DMS153 treated with DMSO at 0.1 percent for 48 hours (cell line): ENCODE data around the gene DDX42.

Source experiments
- DNase-seq: peaks from one replicate; lab custom pipeline; 2025; ENCODE audit not compliant: unreplicated experiment; lab: John Stamatoyannopoulos, UW

Gene DDX42

DNA sequence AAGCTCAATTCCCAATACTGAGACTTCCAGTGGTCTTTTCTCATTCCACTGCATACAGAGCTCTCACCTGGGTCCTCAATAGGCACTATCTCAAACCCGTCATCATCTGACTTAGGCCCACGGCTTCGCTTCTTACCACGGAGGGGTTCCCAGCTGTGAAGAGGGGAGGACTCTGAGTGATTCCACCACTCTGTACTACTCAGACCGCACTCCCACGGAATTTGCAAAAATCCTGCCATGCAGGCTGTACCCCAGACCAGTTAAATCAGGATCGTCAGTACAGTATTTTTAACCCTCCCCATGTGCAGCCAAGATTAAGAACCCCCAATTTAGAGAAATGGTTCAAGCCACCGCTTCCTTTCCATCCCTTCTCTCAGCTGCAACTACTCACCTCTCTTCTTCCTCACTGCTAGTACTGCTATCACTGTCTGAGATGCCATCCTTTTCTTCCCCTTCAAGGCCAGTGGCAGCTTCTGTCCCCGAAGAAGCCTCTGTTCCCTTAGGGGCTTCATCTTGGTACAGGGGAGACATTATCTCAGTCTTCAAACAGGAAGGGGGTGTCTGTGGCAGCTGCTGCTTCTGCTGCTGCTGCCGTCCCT, 47.1 kb downstream of the DDX42 start:
- no peak for DNase-seq

DNA sequence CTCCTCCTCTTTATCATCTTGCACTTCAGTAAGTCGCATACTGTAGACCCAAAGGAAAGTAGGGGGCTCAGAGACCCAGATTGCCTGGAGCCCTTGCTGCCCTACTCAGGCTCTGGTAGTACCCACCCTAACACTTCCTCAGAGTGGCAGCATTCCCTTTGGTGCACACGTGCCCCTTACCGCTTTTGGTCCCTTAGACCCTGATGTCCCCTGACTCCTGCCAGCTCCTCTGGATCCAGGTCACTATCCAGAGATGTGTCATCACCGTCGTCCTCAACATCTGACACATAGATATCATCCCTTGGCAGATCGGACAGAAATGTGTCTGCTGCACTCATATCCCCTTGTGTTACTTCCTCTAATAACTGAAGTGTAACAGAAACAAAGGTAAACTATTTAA, 47.8 kb downstream of the DDX42 start:
- no peak for DNase-seq

DNA sequence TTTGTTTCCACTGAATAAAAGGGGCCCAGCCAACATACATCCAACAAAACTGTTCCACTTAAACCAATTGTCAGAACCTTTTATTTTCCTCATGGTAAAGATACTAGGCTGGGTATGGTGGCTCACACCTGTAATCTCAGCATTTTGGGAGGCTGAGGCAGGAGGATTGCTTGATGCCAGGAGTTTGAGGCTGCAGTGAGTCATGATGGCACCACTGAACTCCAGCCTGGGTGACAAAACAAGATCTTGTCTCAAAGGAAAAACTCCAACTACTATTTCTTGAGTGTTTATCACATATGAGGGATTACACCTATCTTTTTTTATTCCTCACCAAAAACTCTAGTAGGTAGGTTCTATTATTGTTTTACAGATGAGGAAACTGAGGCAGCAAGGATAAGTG, 48.6 kb downstream of the DDX42 start:
- no peak for DNase-seq

DNA sequence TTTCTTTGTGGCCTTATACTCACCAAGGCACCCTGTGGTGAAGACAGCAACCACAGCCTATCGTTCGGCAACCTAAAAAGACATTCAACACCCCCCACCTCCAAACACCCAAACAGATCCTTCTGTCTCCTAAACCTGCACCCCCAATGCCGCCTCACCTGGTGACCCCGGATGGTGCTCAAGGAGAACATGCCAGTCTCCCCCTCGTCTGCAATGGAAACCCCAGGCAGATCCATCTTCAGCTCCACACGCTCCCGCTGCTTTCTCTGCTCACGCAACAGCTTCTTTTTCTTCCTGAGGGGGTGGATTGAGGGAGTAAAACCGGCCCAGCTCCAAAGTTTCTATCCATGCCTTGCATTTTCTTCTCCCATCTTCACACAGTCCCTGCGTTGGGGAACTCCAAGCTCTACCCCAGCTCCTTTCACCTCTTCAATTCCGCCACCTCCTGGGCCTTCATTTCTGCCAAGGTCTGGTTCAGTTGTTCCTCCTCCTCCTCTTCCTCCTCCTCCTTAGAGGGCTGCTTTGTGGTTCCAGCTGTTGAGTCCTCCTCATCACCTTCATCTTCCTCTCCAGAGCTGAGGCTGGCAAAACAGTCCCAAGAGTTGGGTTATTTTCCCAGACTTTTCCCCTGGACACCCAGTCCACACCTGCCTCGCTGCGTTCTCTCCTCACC, 49.8 kb downstream of the DDX42 start:
- DNase-seq = no peak

DNA sequence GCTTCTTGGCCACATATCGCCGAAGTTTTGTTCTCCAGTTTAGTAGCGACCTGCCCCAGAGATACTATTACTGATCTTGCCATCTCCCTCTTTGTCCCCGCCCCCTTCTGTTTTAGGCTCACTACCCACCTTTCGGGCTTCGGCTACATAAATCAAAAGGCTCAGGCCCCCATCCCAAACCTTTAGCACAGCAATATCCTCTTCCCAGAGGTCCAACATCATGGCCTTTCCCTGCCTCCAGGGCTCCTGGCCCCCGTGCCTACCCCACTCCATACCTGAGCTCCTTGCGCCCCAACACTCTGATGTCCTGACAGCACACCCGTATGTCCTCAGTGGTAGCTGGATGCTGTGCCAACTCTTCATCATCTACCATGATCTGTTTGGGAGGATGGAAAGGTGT, 50.4 kb downstream of the DDX42 start:
- no peak for DNase-seq

DNA sequence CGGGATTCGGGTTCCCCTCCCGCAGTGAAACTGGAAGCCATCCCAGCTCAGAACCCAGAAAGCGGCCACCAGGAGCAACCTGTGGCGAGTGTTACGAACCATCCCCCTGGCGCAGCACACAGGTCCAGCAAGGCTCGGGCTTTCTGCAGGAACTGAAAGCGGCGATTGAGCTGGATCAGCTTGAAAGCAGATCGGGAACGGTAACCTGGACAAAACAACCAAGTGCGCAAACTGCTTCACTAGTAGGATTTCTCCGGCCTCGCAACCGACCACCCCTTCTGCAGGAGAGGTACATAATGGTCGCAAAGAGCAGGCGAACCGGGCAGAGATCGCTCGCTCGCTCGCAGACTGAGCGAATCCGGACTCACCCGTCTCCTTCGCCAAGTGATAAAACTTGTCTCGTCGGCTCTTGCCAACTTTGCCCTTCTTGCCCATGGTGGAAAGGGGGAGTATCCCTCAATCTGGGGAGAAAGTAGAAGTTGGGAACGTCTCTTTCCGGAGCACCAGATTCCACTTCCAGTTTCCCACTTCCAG, 52.6 kb downstream of the DDX42 start:
- no peak for DNase-seq

DNA sequence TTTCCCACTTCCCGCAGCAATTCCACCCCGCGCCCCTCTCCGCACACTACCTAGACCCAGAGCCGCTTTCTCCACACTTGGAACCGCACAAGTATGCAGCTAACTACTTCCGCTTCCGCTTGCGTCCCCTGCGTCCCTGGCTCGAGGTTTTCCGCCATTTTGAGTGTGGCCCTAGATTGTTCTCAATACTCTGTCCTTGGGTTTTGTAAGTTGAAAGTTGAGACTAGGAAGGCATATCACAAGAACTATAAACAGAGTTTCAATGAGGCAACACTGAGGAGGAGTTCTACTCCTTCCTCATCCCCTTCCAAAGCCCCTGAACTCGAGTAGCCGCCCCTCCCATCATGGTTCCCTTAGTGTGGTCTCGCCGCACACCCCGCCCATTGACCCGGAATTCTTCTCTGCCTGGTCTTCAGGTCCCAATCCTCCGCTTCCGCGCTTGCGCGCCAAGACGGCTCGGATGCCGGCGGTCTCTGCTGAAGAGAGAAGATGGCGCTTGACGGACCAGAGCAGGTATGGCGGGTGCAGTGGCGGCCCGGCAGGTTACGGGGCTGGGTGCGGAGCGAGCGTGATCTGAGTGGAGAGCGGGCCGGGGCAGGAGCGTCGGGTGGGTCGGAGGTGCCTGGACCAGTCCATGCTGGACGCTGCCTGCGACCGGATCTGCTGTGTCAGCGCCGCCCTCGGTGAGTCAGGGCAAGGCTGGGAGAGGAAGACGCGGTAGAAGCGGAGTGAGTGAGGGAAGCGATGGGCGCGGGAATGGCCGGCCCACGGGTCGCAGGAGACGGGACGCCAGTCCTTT, 53.2 kb downstream of the DDX42 start, which contains the start of the genes FTSJ3 and PSMC5:
TSS of gene FTSJ3 (minus strand) at position 662 of the 799 bp plus-strand sequence. CDS start 761 bp downstream, outside the sequence.
TSS of gene PSMC5 (plus strand) at position 430 of the 799 bp plus-strand sequence. CDS start at position 490, 60 bp downstream.
- DNase-seq = peak; percentile 90

DNA sequence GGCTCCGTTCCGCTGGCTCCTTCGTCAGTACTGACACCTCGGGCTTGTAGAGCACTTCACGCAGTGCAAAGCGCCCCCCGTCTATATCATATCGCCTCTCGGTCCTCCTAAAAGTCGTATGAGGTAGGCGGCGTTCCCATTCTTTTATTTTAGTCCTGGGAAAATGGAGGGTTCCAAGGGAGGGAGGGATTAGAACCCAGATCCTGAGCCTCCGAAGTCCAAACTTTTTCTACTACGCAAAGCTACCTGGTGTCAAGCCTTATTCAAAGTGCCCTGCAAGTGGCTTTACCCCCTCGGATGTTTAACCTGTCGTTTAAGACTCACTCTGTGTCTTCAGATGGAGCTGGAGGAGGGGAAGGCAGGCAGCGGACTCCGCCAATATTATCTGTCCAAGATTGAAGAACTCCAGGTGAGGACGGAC, 53.8 kb downstream of the DDX42 start:
- DNase-seq = no peak

DNA sequence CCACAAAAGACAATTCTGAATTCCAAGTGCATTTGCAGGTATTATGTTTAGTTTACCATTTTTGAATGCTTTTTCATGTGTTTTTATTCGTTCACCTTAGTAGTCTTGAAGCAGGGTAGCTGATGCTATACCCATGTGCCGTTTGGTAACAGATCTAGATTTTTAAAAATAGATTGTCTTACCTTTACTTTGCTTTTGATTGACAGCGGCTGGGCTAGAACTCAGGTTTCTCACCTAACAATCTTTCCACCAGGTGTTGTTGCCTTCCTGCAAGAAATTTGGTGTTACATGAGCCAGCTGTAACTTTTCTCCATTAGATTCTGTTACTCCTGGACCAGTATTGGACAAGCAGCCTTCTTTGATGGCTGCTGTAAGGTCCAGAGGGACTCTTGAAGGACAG, 55.0 kb downstream of the DDX42 start:
- no peak for DNase-seq

DNA sequence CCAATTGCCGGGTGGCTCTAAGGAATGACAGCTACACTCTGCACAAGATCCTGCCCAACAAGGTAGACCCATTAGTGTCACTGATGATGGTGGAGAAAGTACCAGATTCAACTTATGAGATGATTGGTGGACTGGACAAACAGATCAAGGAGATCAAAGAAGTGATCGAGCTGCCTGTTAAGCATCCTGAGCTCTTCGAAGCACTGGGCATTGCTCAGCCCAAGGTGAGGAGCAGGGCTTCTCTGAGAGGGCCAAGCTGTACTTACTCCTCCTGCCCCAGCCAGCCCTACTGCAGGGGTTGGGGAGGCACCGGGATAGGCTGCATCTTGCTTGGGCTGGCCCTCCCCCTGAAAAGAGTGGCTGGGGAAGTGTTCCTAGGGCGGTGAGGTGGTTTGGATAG, 56.3 kb downstream of the DDX42 start:
- no peak for DNase-seq

DNA sequence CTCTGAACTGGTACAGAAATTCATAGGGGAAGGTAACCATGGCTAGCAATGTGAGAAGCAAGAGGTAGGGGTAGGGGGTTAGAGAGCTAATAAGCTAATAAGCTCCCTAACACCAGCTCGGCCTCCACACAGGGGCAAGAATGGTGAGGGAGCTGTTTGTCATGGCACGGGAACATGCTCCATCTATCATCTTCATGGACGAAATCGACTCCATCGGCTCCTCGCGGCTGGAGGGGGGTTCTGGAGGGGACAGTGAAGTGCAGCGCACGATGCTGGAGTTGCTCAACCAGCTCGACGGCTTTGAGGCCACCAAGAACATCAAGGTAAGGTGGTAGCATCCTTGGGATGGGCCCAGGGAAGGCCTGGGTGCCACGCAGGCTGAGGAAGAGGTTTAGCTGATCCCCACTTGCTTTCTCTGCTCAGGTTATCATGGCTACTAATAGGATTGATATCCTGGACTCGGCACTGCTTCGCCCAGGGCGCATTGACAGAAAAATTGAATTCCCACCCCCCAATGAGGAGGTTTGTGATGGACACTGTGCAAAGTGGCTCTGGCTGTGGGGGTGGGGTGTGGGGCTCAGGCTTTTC, 57.0 kb downstream of the DDX42 start:
- DNase-seq = no peak

DNA sequence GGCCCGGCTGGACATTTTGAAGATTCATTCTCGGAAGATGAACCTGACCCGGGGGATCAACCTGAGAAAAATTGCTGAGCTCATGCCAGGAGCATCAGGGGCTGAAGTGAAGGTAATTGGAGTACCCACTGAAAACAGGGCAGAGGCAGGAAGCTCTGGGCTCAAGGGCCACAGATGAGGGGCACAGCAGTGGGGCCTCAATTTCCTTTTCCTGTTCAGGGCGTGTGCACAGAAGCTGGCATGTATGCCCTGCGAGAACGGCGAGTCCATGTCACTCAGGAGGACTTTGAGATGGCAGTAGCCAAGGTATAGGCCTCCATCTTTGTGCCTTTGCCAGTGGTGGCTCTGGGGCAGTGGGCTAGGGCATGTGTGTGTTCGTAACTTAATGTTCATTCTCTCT, 57.5 kb downstream of the DDX42 start:
- no peak for DNase-seq

DNA sequence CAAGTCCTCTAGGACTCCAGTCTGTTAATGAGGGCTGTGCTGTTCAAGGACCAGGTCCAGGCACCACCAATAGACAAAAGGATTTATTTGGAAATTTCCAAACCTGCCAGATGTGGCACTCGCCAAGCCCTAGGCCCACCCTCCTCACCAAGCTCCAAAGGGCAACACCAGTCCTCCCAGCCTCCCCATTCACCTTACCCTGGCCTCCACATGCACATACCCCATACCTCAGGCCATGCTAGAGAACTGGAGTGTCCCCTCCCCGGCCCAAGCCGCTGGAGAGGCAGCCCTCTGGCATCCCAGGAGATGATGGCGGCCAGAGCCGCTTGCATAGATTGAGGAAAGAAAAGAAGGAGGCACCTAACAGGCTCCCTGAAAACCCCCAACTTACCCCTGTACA, 58.0 kb downstream of the DDX42 start:
- DNase-seq = no peak

DNA sequence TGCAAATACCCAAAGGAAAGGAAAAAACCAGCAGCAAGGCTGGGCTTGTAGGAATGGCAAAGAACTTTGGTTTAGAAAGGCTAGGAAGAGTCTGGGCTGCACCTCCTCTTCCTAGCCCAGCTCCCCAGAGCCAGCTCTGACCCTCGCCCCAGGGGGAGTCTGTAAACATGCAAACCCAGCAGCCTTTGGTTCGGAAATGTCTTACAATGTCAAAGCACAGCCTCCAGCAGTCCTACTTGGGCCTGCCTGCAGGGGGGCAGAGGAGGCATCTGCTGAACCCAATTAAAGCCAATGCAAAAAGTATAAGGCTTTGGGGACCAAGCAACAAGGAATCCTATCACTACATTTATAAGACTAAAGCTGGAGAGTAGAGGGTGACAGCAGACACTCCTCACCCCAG, 58.5 kb downstream of the DDX42 start:
- DNase-seq = no peak

DNA sequence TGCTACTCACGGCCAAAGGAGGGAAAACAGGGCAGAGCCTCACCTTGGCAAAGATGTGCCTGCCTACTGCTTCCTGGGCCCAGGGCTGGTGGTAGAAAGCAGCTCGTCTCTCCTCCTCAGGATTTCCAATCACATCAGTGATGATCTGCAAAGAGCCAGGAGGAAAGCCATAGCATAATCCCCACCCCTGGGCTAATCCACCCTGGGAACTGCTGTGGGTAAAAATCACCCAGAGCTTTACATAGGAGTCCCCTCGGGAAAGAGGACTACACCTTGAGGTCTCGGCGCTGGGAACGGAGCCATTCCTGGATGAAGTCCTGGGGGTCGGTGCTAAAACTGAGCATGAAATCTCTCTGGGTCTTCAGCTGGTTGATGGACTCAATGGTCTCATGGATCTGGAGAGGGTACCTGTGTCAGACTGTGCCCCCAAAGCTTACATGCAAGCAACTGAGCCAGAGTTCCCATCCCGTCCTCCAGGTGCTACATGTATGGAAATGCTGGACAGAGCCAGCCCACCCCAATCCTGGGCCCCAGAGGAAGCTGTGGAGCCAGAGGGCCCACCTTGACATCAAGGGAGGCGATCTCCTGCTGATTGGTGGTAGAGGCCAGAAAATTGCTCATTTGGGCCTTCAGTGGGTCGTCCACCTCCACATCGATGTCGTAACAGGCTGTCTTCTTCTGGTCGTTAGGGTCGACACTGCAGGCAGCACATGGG, 59.2 kb downstream of the DDX42 start:
- no peak for DNase-seq

DNA sequence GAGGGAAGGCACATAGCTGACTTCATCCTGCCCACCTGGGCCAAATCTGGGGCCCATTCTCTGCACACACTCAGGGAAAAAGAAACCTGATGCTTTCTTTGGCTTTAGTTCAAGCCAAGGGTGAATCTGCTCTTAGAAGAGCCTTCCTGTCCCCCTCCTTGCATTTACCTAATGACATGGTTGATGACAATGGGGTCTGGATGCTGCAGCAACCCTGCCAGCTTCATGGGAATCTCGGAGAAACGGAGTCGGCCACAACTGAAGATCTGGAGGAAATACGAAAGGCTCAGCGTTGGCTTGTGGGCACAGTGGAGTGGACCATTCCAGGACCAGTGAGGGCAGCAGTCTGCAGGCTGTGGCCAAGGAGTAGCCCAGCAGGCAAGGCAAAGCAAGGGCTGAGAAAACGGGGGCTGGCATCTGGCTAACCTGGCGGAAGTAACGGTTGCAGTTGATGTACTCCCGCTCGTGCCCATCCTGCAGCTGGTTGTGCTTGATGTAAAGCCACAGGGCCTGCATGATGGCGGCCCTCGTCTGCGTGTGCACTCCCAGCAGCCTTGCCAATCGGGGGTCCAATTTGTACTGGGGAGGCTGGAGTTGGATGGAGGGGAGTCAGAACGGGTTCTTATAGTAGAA, 59.9 kb downstream of the DDX42 start:
- no peak for DNase-seq

DNA sequence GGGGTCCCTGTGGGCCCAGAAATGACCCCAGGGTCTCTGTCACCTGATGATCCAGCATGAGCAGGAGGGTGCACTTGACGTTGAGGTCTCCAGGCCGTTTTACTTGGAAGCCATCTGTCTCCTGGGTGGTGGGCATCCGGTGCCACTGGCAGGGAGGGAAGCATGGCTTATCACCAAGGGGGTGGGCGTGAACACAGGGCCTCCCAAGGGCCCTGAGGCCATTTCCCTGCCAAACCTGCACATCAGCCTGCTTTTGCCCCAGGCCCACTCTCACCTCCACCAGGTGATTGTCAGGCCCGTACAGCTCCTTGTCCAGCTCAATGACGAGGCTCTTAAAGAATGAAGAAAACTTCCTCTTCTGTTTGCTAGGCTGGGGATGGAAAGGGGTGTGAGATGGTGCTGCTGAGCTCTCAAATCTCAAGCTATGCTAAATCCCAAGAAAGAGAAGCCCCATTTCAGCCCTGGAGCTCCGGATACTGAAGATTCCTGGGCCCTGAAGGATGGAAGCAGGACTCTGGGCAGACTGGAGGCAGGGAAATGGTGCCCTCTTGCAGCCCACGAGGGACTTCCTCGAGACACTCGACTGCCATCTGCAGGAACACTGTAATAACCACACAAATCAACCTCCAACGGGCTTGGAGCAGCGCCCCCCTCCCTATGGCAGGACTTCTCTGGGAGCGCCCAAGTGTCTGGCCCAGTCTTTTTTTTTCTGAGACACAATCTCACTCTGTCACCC, 60.6 kb downstream of the DDX42 start:
- DNase-seq = no peak

DNA sequence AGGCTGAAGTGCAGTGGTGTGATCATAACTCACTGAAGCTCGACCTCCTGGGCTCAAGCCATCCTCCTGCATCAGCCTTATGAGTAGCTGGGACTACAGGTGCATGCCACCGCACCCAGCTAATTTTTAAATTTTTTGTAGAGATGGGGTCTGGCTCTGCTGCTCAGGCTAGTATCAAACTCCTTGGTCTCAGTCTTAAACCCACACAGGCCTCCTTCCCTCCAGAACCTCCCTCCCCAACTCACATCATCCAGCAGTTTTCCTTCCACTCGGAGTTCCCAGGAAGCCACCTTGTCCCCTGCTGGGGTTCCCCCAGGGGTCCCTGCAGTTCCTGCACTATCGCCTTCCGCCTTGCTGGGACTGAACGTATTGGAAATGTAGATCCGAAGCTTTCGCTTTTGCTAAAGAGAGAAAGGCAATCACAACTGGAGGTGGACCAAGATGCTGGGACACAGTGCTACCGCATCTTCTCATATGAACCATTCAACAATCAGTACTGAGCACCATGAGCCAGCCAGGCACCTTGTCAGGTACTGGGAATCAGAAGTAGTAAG, 61.3 kb downstream of the DDX42 start:
- DNase-seq = no peak

DNA sequence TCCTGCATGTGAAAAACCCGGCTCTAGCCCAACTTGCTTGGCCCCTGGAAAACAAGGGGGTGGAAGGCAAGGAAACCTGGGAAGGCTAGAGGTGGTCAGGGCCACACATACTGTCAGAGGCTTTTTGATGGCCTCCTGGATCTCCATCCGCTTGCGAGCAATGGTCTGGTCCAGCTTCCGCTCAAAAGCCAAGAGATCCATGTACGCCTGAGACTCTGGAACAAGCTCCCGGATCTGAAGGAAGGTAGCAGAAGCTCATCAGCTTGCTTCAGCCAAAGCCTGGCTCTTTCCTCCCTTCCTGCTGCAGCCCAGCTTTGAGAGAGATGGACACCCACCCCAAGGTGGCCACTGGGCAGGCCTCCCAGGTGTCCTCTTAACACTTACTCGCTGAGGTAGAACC, 62.8 kb downstream of the DDX42 start:
- DNase-seq = no peak
